HepG2 (cell line): ENCODE data around the gene PAXX.

Experiments used
- CHD2 ChIP-seq: IDR thresholded peaks from 2 replicates; pipeline ENCODE4 v1.6.1; 2011; ENCODE audit warnings: low read depth, low read length, improper control_type of control experiment
- PRDM10 ChIP-seq: sonication (generic); formaldehyde crosslinking; IDR thresholded peaks from 2 replicates; pipeline ENCODE4 v1.4.0; 2020; ENCODE audit warnings: low read depth, missing genetic modification reagents
- SETDB1 ChIP-seq: sonication (generic); formaldehyde crosslinking; IDR thresholded peaks from 2 replicates; pipeline ENCODE4 v1.5.1; 2020; ENCODE audit warnings: missing genetic modification reagents, mild to moderate bottlenecking, borderline replicate concordance
- SIX1 ChIP-seq: sonication (generic); formaldehyde crosslinking; IDR thresholded peaks from 2 replicates; pipeline ENCODE4 v1.4.0; 2020; ENCODE audit warnings: missing genetic modification reagents, borderline replicate concordance

GRCh38 chr9:136949239-136949816, 42.9 kb upstream of the PAXX start:
- no peak for TF ChIP-seq SETDB1 (CRISPR knock-in tag)
- no peak for TF ChIP-seq PRDM10 (CRISPR knock-in tag)
- TF ChIP-seq SIX1 = no peak
- no peak for TF ChIP-seq CHD2
